Progenitor cell of endocrine pancreas (in vitro differentiated cells): ENCODE data around the gene XPNPEP3. TPM values are rescaled to one million over a fixed set of nuclear protein-coding genes. Genes with fewer than 3 reads are reported as not detected.

Source experiments
- DNase-seq: peaks from one replicate; pipeline ENCODE4 v3.0.0; 2021; ENCODE audit warnings: low spot score; ENCODE audit not compliant: unreplicated experiment
- H3K27ac Mint-ChIP-seq: 2 replicates; pipeline ENCODE4 v1.8.0; 2021; ENCODE audit warnings: mild to moderate bottlenecking, moderate library complexity, mixed read lengths
- H3K27me3 Mint-ChIP-seq: 2 replicates; pipeline ENCODE4 v1.8.0; 2021; ENCODE audit warnings: mixed read lengths
- H3K36me3 Mint-ChIP-seq: 2 replicates; pipeline ENCODE4 v1.8.0; 2022; ENCODE audit warnings: mixed read lengths; ENCODE audit not compliant: insufficient read depth
- H3K4me1 Mint-ChIP-seq: 2 replicates; pipeline ENCODE4 v1.8.0; 2021; ENCODE audit warnings: low read depth, mixed read lengths
- H3K4me3 Mint-ChIP-seq: 2 replicates; pipeline ENCODE4 v1.8.0; 2021; ENCODE audit warnings: low read depth, mild to moderate bottlenecking, moderate library complexity, mixed read lengths
- H3K9me3 Mint-ChIP-seq: 2 replicates; pipeline ENCODE4 v1.8.0; 2021; ENCODE audit warnings: low read depth, mixed read lengths
- total RNA-seq: library from RNA; stranded (reverse); gene quantifications from 2 replicates; pipeline ENCODE4 v1.2.1, GENCODE V29; 2021
- TF ChIP-seq, protein P1 (sequence below): fragments of 200-600 bp; sonication (generic); IDR thresholded peaks from one replicate; pipeline ENCODE4 v1.5.0; 2021; ENCODE audit warnings: antibody characterized with exemption, mild to moderate bottlenecking; ENCODE audit not compliant: unreplicated experiment

The XPNPEP3 gene
- total RNA-seq, 1 donor from 2014 or later, result 23.1 TPM

DNA sequence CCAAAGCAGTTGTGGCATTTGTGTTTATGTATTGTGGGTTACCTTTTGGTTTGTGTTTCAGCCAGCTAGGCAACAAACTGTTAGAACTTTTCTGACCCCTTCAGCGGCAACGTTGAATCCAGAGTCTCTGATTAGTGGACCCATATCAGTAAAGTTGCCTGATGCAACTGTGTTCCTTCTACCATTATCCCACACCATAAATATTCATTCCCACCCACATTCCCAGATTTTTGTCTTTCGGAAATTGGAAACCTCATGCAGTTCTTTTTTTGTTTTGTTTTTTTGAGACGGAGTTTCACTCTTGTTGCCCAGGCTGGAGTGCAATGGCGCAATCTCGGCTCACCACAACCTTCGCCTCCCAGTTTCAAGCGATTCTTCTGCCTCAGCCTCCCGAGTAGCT, 63.6 kb downstream of the XPNPEP3 start:
- Mint-ChIP-seq H3K36me3 (peaks cover 13% of the 10 kb centered on the region), H3K27ac (no peak overlapping the region), H3K27me3 (no peaks in the 10 kb centered on the region), H3K4me3 (no peak overlapping the region), H3K4me1 (peaks cover 1% of the 10 kb centered on the region), H3K9me3 (no peaks in the 10 kb centered on the region)
- DNase-seq, result no peak
- TF ChIP-seq, protein P1, sequence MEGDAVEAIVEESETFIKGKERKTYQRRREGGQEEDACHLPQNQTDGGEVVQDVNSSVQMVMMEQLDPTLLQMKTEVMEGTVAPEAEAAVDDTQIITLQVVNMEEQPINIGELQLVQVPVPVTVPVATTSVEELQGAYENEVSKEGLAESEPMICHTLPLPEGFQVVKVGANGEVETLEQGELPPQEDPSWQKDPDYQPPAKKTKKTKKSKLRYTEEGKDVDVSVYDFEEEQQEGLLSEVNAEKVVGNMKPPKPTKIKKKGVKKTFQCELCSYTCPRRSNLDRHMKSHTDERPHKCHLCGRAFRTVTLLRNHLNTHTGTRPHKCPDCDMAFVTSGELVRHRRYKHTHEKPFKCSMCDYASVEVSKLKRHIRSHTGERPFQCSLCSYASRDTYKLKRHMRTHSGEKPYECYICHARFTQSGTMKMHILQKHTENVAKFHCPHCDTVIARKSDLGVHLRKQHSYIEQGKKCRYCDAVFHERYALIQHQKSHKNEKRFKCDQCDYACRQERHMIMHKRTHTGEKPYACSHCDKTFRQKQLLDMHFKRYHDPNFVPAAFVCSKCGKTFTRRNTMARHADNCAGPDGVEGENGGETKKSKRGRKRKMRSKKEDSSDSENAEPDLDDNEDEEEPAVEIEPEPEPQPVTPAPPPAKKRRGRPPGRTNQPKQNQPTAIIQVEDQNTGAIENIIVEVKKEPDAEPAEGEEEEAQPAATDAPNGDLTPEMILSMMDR, result no peak

DNA sequence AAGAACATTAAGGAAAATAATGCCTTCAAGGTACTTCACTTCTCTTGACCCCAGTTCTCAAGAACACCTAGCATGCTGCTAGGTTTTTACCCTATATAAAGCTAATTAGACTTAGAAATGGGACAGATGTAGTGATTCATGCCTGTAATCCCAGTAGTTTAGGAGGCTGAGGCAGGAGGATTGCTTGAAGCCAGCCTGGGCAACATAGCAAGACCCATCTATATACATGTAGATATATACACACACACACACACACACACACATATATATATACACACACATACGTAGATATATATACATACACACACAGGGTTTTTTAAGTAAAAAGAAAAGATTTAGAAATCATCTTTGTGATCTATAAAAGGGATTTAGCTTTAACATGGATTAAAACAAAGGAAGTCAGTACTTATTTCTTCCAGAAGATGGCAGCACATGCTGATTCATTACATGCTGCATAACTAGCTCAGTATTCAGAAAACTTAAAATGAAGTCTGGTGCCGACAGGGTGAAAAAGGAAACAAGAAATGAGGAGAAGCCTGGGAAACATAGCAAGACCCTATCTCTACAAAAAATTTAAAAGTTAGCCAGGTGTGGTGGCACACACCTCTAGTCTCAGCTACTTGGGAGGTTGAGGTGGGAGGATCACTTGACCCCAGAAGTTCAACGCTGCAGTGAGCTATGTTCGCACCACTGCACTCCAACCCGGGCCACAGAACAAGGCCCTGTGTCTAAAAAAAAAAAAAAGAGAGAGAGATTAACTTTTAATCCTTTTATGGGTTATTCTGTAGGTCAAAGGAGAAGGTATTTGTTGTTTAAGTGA, 65.7 kb downstream of the XPNPEP3 start:
- no peak for DNase-seq
- no peak overlapping the region for H3K4me3 Mint-ChIP-seq
- H3K27ac Mint-ChIP-seq, result no peak overlapping the region

DNA sequence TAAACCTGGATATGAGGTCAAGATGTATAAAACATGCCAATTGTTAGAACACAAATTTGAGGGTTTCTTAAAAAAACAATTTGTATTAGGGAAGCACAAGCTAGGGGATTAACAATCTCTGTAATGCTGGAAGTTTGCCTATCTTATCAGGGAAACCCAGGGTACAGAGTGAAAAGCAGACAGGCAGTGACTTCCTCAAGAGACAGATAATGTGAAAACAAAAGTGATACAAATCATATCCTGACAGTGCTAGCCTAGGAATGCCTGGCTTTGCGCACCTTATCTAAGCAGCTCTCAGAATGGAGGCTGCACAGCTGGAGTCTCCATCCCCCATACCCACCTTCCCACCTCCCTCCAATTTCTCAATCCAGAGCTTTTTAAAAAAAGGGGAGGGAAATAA, 71.7 kb downstream of the XPNPEP3 start:
- H3K4me1 Mint-ChIP-seq, result peaks cover 1% of the 10 kb centered on the region
- H3K27me3 Mint-ChIP-seq, result no peaks in the 10 kb centered on the region
- DNase-seq, result no peak
- TF ChIP-seq, protein P1, result no peak
- no peak overlapping the region for H3K4me3 Mint-ChIP-seq
- H3K36me3 Mint-ChIP-seq, result peaks cover 7% of the 10 kb centered on the region
- no peak overlapping the region for H3K27ac Mint-ChIP-seq
- no peaks in the 10 kb centered on the region for H3K9me3 Mint-ChIP-seq

More for the DNA sequence above, 65.7 kb downstream of the XPNPEP3 start:
- H3K36me3 Mint-ChIP-seq, result peaks cover 9% of the 10 kb centered on the region
- TF ChIP-seq, protein P1, result peak; percentile 81
- H3K9me3 Mint-ChIP-seq, result no peaks in the 10 kb centered on the region
- H3K27me3 Mint-ChIP-seq, result no peaks in the 10 kb centered on the region
- peaks cover 1% of the 10 kb centered on the region for H3K4me1 Mint-ChIP-seq

DNA sequence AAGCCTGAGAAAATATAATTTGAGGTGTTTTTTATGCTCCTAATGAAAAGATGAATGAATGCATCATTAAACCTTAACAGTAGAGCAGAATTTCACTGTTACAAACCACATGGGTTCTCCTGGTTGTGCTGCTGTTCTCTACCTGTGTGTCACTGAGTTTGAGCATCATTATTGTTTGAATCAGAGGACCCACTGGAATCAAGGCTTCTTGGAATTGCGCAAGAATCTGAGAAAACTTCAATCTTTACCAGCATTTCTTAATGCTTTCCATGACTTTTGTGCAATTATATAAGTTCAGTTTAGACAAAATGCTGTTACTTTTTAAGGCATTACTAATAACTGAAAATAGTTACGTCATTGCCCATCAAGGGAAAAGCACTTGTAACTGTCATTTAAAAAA, 75.4 kb downstream of the XPNPEP3 start:
- H3K4me3 Mint-ChIP-seq, result no peak overlapping the region
- DNase-seq, result no peak
- peaks cover 2% of the 10 kb centered on the region for H3K36me3 Mint-ChIP-seq
- H3K9me3 Mint-ChIP-seq, result no peaks in the 10 kb centered on the region
- no peaks in the 10 kb centered on the region for H3K27me3 Mint-ChIP-seq
- H3K4me1 Mint-ChIP-seq, result peaks cover 1% of the 10 kb centered on the region
- H3K27ac Mint-ChIP-seq, result no peak overlapping the region
- TF ChIP-seq, protein P1, result no peak

DNA sequence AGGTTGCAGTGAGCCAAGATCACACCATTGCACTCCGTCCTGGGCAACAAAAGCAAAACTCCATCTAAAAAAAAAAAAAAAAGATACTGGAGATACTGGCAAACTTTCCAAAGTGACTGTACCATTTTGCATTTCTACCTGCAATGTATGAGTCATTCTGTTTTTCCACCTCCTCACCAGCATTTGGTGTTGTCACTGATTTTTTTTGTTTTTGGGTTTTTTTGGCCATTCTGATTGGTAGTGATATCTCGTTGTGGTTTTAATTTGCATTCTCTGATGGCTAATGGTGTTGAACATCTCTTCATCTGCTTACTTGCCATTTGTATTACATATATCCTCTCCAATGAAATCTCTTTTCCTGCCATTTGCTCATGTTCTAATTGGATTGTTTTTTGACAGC, 82.3 kb downstream of the XPNPEP3 start:
- Mint-ChIP-seq H3K4me1 (no peaks in the 10 kb centered on the region), H3K27me3 (no peaks in the 10 kb centered on the region), H3K36me3 (no peaks in the 10 kb centered on the region), H3K27ac (no peak overlapping the region), H3K9me3 (no peaks in the 10 kb centered on the region), H3K4me3 (no peak overlapping the region)
- TF ChIP-seq, protein P1, result no peak
- DNase-seq, result no peak
